Stimulated activated CD4-positive, alpha-beta T cell treated with anti-CD3 and anti-CD28 coated beads, TNF-alpha, amount 100 ng/mL, for 4 hours (primary cell): ENCODE results near the gene RNF130.

Source experiments
- DNase-seq, 3 experiments: peaks; one replicate each; pipeline ENCODE4 v3.0.0-alpha.2; 2020; ENCODE audit warnings: low read depth in 3 of 3

The RNF130 gene

DNA sequence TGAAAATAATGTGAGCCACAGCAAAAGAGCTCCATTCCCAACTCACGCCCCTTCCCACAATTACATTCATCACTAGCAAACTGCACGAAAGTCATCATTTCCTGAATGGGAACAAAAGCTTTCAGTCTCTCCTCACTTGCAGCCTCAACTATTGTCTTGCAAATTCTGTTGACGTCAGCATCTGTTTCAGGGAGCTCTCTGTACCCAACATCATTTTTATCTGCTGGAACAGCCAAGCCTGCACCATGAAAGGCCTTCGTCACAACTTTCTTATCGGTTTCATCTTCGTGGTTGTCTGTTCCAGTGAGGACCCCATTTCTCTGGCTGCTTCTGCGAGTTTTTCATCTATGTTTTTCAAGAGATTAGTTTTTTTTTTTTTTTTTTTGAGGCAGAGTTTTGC lies 14.3 kb upstream of the RNF130 start:
- no peak for DNase-seq

DNA sequence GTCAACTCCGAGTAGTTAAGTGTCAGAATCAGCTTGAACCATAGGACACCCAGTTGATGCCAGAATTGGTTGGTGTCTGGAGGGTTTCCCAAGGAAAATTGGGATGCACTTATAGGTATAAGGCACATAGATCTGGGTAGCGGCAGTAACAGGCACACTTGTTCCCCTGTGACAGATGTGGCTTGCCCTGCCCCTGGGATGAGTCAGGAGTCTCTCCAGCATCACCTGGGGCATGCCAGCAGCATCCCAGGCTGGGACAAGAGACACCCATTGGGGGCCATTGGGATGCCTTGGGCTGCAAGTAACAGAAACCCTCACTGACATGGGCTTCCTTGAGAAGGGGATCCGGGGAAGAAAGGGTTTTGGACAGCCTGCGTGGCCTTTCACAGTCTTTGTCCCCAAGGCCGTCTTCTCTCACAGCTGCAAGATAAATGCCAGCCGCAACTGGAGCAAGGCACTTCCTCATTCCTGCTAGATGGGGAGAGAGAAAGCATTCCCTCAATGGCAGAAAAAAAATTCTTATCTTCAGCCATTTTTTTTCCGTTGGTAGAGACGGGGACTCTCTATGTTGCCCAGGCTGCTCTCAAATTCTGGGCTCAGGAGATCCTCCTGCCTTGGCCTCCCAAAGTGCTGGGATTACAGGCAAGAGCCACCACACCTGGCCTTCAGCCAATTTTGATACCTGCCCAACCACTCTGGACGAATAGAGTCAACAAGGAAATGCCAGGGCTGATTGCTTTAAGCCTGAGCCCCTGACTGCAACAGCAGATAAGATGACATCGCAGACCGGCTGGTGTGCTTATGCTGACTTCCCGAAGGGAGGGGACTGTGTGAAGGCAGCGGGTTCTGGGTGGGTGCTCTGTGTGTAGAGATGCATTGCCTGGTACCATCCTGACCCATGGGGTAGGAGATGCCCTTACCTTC lies 13.3 kb upstream of the RNF130 start:
- no peak for DNase-seq

DNA sequence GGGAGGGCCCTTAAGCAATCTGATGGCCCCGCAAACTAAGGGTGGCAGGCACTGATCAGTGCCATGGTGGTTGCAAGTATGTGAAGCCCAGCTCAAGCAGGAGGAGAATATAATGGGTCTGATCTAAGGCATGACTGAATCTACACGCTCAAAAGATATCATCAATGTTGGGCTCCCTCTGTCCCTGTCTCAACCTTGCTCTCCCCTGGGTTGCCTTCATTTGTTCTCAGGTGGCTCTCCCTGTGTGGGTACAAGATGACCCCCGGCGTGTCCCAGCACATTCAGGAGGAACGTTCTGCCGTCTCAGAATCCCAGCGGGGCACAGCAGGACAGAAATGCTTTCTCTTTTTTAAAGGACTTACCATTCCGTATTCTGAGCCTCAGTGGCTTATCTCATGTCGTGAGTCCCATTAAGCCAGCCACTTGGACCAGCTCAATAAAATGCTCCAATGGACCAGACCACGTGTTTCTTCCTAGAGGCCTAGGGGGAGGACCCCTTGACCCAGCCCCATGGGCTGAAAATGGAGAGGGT lies 12.0 kb upstream of the RNF130 start:
- no peak for DNase-seq

GRCh38 chr5:180082633-180083420 lies 11.3 kb upstream of the RNF130 start:
- DNase-seq = no peak

GRCh38 chr5:180081481-180081880 lies 9.9 kb upstream of the RNF130 start:
- no peak for DNase-seq

DNA sequence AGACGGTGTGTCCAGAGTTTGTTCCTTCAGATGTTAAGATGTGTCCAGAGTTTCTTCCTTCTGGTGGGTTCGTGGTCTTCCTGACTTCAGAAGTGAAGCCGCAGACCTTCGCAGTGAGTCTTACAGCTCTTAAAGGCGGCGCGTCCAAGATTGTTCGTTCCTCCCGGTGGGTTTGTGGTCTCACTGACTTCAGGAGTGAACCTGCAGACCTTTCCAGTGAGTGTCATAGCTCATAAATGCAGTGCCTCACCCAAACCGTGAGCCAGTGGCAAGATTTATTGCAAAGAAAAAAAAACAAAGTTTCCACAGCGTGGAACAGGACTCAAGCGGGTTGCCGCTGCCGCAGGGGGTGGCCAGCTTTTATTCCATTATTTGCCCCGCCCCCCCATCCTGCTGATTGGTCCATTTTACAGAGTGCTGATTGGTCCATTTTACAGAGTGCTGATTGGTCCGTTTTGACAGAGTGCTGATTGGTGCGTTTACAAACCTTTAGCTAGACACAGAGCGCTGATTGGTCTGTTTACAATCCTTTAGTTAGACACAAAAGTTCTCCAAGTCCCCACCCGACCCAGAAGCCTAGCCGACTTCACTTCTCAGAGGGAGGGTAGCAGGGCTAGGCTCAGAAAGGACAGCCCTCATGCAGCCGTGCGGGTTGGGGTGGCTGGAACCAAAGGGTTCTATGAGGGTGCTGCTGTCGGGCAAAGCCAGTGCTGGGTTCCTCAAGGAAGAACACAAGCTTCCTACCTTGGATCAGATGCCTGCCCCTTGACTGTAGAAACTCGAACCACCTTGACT lies 9.1 kb upstream of the RNF130 start:
- peak in 1 of 3 experiments; percentile 31 for DNase-seq

GRCh38 chr5:180079702-180080466 lies 8.3 kb upstream of the RNF130 start:
- DNase-seq = no peak

- DNase-seq = no peak
These were observed 6.8 kb upstream of the RNF130 start for GRCh38 chr5:180078348-180078747.

DNA sequence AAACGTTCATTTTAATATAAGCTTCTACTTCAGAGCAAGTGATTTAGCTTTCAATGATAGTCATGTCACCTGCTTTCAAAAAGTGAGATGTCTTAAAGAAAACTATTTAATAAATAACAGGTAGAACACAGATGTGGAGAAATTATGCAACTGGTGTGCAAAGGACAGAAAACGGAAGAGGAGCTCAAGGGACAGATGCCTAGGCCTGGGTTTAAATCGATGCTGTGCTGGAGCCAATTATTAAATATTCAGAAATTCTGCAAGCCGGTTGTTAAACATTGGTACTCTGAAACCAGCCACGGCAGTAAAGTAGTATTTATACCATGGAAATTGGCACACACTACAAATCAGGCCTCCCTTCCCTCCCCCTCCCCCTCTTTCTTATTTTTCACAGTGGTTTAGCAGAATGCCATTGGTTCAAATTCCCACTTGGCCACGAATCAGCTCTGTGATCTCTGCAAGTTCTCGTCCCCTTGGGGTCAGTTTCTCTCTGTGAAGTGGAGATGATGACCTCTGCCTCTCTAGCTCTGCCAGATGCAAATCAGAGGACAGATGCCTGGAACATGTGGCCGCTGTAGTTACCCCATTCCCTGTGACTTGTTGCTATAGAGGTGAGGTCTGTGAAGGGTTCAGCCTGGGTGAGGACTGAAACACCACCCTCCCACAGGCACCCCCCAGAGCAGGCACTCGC lies 6.2 kb upstream of the RNF130 start:
- no peak for DNase-seq

GRCh38 chr5:180075703-180076102 lies 4.1 kb upstream of the RNF130 start:
- DNase-seq = no peak

GRCh38 chr5:180074462-180074861 lies 2.9 kb upstream of the RNF130 start:
- DNase-seq = no peak

DNA sequence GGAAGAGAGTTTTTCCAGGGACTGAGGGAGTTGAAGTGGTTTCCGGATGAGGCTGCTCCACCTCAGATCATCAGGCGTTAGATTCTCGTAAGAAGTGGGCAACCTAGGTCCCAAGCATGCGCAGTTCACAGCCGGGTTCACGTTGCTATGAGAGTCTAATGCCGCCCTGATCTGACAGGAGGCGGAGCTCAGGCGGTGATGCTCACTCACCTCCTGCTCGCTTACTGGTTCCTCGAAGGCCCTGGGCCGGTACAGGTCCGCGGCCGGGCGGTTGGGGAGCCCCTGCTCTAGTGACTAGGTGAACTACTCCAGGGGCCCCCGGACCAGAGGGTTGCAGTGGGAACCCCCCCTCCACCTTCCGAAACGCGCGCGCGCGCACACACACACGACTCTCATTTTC lies 997 bp upstream of the RNF130 start:
- no peak for DNase-seq

GRCh38 chr5:180072256-180072548 lies 643 bp upstream of the RNF130 start:
- DNase-seq = no peak

GRCh38 chr5:180070756-180071530 lies 616 bp downstream of the RNF130 start:
- DNase-seq = no peak

DNA sequence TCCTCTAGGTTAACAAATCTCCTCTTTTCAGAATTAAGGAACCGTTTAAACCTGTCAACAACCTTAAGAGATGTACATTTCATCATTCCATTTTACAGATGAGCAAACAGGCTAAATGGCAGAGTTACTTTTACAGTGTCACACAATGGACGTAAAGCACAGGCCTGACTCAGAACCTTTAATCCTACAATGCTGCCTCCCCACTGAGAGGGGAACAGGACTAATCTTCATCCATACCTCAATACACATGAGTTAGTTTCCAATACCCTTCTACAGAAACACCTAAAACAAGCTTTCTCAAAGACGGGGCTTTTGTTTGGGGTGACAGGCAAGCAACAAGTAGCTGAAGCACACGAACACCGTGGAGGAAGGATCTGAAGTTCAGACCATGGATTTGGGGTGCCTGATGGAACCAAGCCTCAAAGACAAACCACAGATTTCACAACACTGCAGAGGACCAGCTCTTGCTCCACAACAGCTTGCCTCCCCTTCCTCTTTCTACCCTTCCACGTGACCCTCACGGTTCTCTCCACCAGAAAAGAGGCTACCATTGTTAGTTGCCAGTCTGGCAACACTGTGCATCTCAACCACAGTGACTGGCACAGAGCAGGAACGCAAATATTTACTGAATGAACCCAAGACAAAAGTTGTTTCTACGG lies 1.8 kb downstream of the RNF130 start:
- no peak for DNase-seq

DNA sequence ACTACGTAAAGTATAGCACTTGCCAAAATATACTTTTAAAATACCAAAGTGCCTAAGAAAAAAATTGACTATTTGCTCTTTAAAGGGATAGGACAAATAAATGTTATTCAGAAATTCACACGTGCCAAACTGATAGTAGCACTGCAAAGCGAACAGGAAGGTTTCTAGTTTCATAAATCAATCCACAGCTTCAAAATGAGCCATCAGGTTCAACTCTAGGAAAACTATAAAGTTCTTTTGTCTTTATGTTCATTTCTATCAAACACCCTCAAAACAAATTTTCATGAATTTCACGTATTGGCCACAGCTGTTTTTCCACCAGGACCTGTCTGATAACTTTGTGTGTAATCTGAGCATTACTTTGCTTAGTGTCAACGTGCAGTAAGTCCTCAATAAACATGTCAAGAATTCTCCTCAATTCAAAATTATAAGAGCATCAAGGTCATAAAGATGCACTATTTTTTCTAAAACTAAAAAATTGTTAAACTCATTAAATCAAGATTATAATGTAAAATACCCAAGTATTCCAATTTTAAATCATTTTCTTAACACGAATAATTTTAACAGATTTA lies 3.0 kb downstream of the RNF130 start:
- no peak for DNase-seq

GRCh38 chr5:180067986-180068385 lies 3.6 kb downstream of the RNF130 start:
- DNase-seq = no peak

- no peak for DNase-seq
These were observed 11.4 kb downstream of the RNF130 start for GRCh38 chr5:180060192-180060591.

DNA sequence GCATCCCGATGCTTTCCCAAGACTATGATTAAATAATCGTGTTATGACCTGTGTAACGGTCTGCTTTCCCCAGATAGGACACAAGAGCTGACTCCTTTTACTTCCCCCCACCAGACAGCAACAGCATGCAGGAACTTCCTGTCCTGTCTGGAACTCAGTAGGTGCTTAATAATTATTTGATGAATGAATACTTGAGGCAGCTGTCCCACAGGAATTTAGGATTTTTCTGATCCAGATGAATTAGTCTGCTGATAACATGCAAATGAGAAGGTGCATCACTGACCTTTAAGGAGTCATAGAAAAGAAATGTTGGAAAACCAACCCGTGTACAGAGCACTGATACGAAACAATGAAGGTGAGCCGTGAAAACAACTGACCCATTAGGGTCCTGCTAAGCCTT lies 12.2 kb downstream of the RNF130 start:
- no peak for DNase-seq
